HepG2 (cell line): ENCODE measurements around the gene PCGF3. TPM values are rescaled to one million over a fixed set of nuclear protein-coding genes. Genes with fewer than 3 reads are reported as not detected.
A peak's percentile ranks its signal among the peaks of the same experiment; 100 is the strongest.

Experiments
- ADNP ChIP-seq: sonication (generic); formaldehyde crosslinking; IDR thresholded peaks from 2 replicates; pipeline ENCODE4 v1.4.0; 2020; ENCODE audit warnings: missing genetic modification reagents
- CREBL2 ChIP-seq: sonication (generic); formaldehyde crosslinking; IDR thresholded peaks from 2 replicates; pipeline ENCODE4 v1.8.1; 2023; ENCODE audit warnings: missing genetic modification reagents, mild to moderate bottlenecking, borderline replicate concordance
- CSRNP1 ChIP-seq: sonication (generic); formaldehyde crosslinking; IDR thresholded peaks from 2 replicates; pipeline ENCODE4 v1.8.1; 2023; ENCODE audit warnings: mild to moderate bottlenecking, missing genetic modification reagents
- DNMT3B ChIP-seq: conservative IDR thresholded peaks from 2 replicates; pipeline ENCODE4 v1.6.1; 2016; ENCODE audit warnings: missing biosample characterization, control low read depth
- GABPA ChIP-seq, 2 experiments: IDR thresholded peaks; 2 replicates each; pipeline ENCODE4 v1.6.1; 2011 to 2016; ENCODE audit warnings: low read depth in 2 of 2, low read length in 1 of 2, missing biosample characterization in 1 of 2, missing genetic modification characterization in 1 of 2
- IKZF5 ChIP-seq: IDR thresholded peaks from 2 replicates; pipeline ENCODE4 v1.6.1; 2018; ENCODE audit warnings: missing genetic modification reagents, mild to moderate bottlenecking, missing compliant biosample characterization
- KDM1A ChIP-seq: IDR thresholded peaks from 2 replicates; pipeline ENCODE4 v1.6.1; 2016; ENCODE audit warnings: missing compliant biosample characterization
- KDM2A ChIP-seq: sonication (generic); formaldehyde crosslinking; IDR thresholded peaks from 2 replicates; pipeline ENCODE4 v1.4.0; 2020; ENCODE audit warnings: low read depth, missing genetic modification reagents, borderline replicate concordance
- NCOA2 ChIP-seq: sonication (generic); formaldehyde crosslinking; IDR thresholded peaks from 2 replicates; pipeline ENCODE4 v1.8.0; 2022; ENCODE audit warnings: inconsistent platforms
- POLR2A ChIP-seq, 2 experiments: IDR thresholded peaks; 2 replicates each; pipeline ENCODE4 v1.6.1; 2011; ENCODE audit warnings: low read depth in 2 of 2, low read length in 2 of 2, mild to moderate bottlenecking in 1 of 2, moderate library complexity in 1 of 2; ENCODE audit not compliant: insufficient read depth in 1 of 2
- PRPF4 ChIP-seq: fragments of 200-400 bp; formaldehyde crosslinking; IDR thresholded peaks from 2 replicates; pipeline ENCODE4 v1.6.1; 2016; ENCODE audit warnings: low read length, low read depth; ENCODE audit not compliant: poor library complexity, severe bottlenecking
- REXO4 ChIP-seq: sonication (generic); formaldehyde crosslinking; IDR thresholded peaks from 2 replicates; pipeline ENCODE4 v1.8.0; 2022; ENCODE audit warnings: missing genetic modification reagents, mild to moderate bottlenecking, borderline replicate concordance
- SMAD1 ChIP-seq: sonication (generic); formaldehyde crosslinking; IDR thresholded peaks from 2 replicates; pipeline ENCODE4 v1.4.0; 2020; ENCODE audit warnings: missing genetic modification reagents, low read depth, mild to moderate bottlenecking, borderline replicate concordance
- TEAD3 ChIP-seq: optimal IDR thresholded peaks from 2 replicates; pipeline ENCODE3; 2016; ENCODE audit warnings: borderline replicate concordance
- TRIM24 ChIP-seq: sonication (generic); formaldehyde crosslinking; IDR thresholded peaks from 2 replicates; pipeline ENCODE4 v1.8.0; 2022; ENCODE audit warnings: mild to moderate bottlenecking, missing genetic modification reagents
- ZNF225 ChIP-seq: sonication (generic); formaldehyde crosslinking; IDR thresholded peaks from 2 replicates; pipeline ENCODE4 v1.4.0; 2020; ENCODE audit warnings: mild to moderate bottlenecking, missing genetic modification reagents
- ZNF230 ChIP-seq: sonication (generic); formaldehyde crosslinking; IDR thresholded peaks from 2 replicates; pipeline ENCODE4 v1.4.0; 2020; ENCODE audit warnings: mild to moderate bottlenecking, missing genetic modification reagents
- ZNF570 ChIP-seq: sonication (generic); formaldehyde crosslinking; IDR thresholded peaks from 2 replicates; pipeline ENCODE4 v1.4.0; 2020; ENCODE audit warnings: mild to moderate bottlenecking, missing genetic modification reagents, borderline replicate concordance
- ZNF619 ChIP-seq: sonication (generic); formaldehyde crosslinking; IDR thresholded peaks from 2 replicates; pipeline ENCODE4 v1.4.0; 2020; ENCODE audit warnings: mild to moderate bottlenecking, missing genetic modification reagents
- ZNF710 ChIP-seq: sonication (generic); formaldehyde crosslinking; IDR thresholded peaks from 2 replicates; pipeline ENCODE4 v1.5.0; 2020; ENCODE audit warnings: mild to moderate bottlenecking, missing genetic modification reagents, borderline replicate concordance
- ZNF770 ChIP-seq: sonication (generic); formaldehyde crosslinking; IDR thresholded peaks from 2 replicates; pipeline ENCODE4 v1.5.0; 2020; ENCODE audit warnings: mild to moderate bottlenecking, missing genetic modification reagents
- ZNF879 ChIP-seq: sonication (generic); formaldehyde crosslinking; IDR thresholded peaks from 2 replicates; pipeline ENCODE4 v1.8.1; 2023; ENCODE audit warnings: missing genetic modification reagents
- polyA plus RNA-seq, 8 experiments: library from polyadenylated mRNA; depleted of rRNA in 3 of 8; stranded (reverse) in 7 of 8; unstranded in 1 of 8; fragments of >200 nt; fragmentation: Illumina TruSeq in 4 of 8; extraction: Trizol in 4 of 8; gene quantifications; 2 replicates each; pipeline versions ENCODE4 v1.2.1 to v1.2.3, GENCODE V29; 2011 to 2016; ENCODE audit warnings: low read depth in 4 of 8, missing spikeins in 1 of 8, mixed read lengths in 1 of 8; ENCODE audit not compliant: insufficient read depth in 1 of 8
- total RNA-seq, 5 experiments: library from RNA; depleted of rRNA; stranded (reverse); fragments of >200 nt; fragmentation: Illumina TruSeq; extraction: Trizol; gene quantifications; 2 replicates each; pipeline ENCODE4 v1.2.3, GENCODE V29; 2016; ENCODE audit warnings: low read depth in 1 of 5

Gene PCGF3
- total and polyA plus RNA-seq, 2 of the 13 experiments (the other 11 are each of a cell fraction or from before 2014, with no cell fraction given): 28.6 to 66.2 TPM

GRCh38 chr4:700587-701264, 4.9 kb upstream of the PCGF3 start (continued):
- TF ChIP-seq GABPA (IDR thresholded peaks at IDR 0.05; ENCODE audit: low read depth, low read length) (no peak), GABPA (CRISPR knock-in tag; IDR thresholded peaks at IDR 0.05; ENCODE audit: low read depth) (no peak), NCOA2 (no peak), KDM2A (CRISPR knock-in tag) (peak; percentile 58; the same call in 1 of the 2 replicates), TEAD3 (CRISPR knock-in tag) (peak; percentile 55), DNMT3B (CRISPR knock-in tag) (no peak), PRPF4 (no peak), CREBL2 (no peak), POLR2A (IDR thresholded peaks at IDR 0.05; ENCODE audit: insufficient read depth in 1 of 2, low read depth in 2 of 2, low read length in 2 of 2) (no peak), REXO4 (CRISPR knock-in tag) (no peak), ZNF230 (CRISPR knock-in tag) (no peak), ADNP (CRISPR knock-in tag) (no peak), IKZF5 (CRISPR knock-in tag) (no peak), TRIM24 (CRISPR knock-in tag) (no peak), ZNF225 (no peak), ZNF710 (CRISPR knock-in tag) (no peak), ZNF570 (no peak), SMAD1 (CRISPR knock-in tag) (no peak), KDM1A (CRISPR knock-in tag) (no peak), ZNF879 (no peak), ZNF770 (peak; percentile 97), ZNF619 (CRISPR knock-in tag) (no peak), CSRNP1 (no peak; the same call in 1 of the 2 replicates)
